Thymus (tissue), 11 donors: ENCODE measurements around the gene MBD3L5. TPM values are rescaled to one million over a fixed set of nuclear protein-coding genes. Genes with fewer than 3 reads are reported as not detected.
A peak's percentile ranks its signal among the peaks of the same experiment; 100 is the strongest.
"Not testable (repeated sequence)": the region's sequence is repeated elsewhere in the genome, so short reads cannot be mapped to it uniquely, and the experiment has no call there.

Experiments
- DNase-seq, 9 donors: peaks; one replicate each; pipeline ENCODE4 v3.0.0-alpha.2; 2013; ENCODE audit warnings: low spot score in 9 of 9, low read depth in 6 of 9, missing footprints in 1 of 9
- H3K27ac ChIP-seq, 2 donors: one replicate each; pipeline ENCODE4 v1.5.1; 2013; ENCODE audit warnings: control low read depth in 1 of 2, low read depth in 1 of 2, low read length in 1 of 2, mild to moderate bottlenecking in 1 of 2, moderate library complexity in 1 of 2
- H3K27me3 ChIP-seq, 2 donors: one replicate each; pipeline ENCODE4 v1.5.1; 2013; ENCODE audit warnings: low read length in 1 of 2; ENCODE audit not compliant: control insufficient read depth in 2 of 2, insufficient read depth in 1 of 2
- H3K36me3 ChIP-seq, 2 donors: one replicate each; pipeline ENCODE4 v1.5.1; 2013; ENCODE audit warnings: low read length in 1 of 2, mild to moderate bottlenecking in 1 of 2, moderate library complexity in 1 of 2; ENCODE audit not compliant: control insufficient read depth in 2 of 2, insufficient read depth in 2 of 2
- H3K4me1 ChIP-seq, 2 donors: one replicate each; pipeline ENCODE4 v1.5.1; 2013; ENCODE audit warnings: low read length in 2 of 2; ENCODE audit not compliant: control insufficient read depth in 2 of 2, insufficient read depth in 2 of 2
- H3K4me3 ChIP-seq, 2 donors: one replicate each; pipeline ENCODE4 v1.5.1; 2013; ENCODE audit warnings: low read length in 2 of 2, control low read depth in 1 of 2, mild to moderate bottlenecking in 1 of 2
- H3K9me3 ChIP-seq, 2 donors: one replicate each; pipeline ENCODE4 v1.5.1; 2013; ENCODE audit warnings: low read length in 1 of 2, mild to moderate bottlenecking in 1 of 2; ENCODE audit not compliant: control insufficient read depth in 2 of 2, insufficient read depth in 1 of 2
- WGBS: extraction: QIAGEN DNeasy Blood & Tissue Kit; methylation state at CpG from one replicate; pipeline ENCODE4 v1.1.7; 2013; 5-methylcytosine and 5-hydroxymethylcytosine counted together
- polyA plus RNA-seq: library from polyadenylated mRNA; stranded (reverse); fragments of 200-250 nt; gene quantifications from one replicate; pipeline ENCODE4 v1.2.3, GENCODE V29; 2013
- total RNA-seq: library from RNA; stranded (reverse); fragments of 120-200 nt; gene quantifications from one replicate; pipeline ENCODE4 v1.2.4, GENCODE V29; 2013
- donor health status: healthy.

Gene MBD3L5
- total and polyA plus RNA-seq, 2 donors: 0.21 TPM; not detected in 1

DNA sequence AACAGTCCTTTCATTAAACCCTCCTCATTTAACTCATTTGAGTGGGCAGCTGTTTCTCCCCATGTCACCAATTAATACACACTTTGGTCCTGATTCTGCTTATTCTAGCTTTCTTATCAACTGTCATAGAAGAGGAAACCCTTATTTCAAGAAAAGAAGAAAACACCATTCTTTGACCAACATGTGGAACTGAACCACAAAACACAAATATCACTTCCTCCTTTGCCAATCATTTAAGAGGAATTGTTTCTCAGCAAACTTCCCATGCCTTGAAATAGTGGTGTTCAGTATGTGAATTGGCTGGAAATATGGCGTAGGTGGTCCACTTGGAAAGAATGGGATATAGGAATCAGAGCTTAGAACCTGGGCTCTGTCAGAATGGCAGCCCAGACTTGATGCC is 29.6 kb upstream of the MBD3L5 start:
- Histone ChIP-seq H3K27ac (no peak overlapping the region), H3K9me3 (no peaks in the 10 kb centered on the region), H3K4me3 (no peak overlapping the region), H3K36me3 (no peaks in the 10 kb centered on the region), H3K27me3 (no peaks in the 10 kb centered on the region), H3K4me1 (no peaks in the 10 kb centered on the region)
- WGBS: 72% methylated on average over 1 of the region's 1 CpG
- no peak for DNase-seq

DNA sequence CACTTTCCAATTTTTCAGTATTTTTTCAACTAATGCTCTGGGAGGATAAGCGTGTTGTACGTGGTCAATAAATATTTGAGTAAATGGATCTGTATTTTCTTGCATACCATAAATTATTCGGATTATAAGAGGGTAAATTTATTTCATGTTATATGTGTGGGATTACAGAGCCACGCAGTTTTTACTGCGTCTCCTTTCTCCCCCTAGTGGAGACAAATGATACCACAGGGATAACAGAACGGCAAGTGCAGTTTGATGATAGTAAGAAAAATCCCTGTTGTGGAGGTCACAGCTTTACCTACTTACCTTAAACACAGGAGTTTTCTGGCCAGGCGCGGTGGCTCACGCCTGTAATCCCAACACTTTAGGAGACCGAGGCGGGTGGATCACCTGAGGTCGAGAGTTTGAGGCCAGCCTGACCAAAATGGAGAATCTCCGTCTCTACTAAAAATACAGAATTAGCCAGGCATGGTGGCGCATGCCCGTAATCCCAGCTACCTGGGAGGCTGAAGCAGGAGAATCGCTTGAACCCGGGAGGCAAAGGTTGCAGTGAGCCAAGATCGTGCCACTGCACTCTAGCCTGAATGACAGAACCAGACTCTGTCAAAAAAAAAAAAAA is 26.0 kb upstream of the MBD3L5 start:
- no peaks in the 10 kb centered on the region for H3K9me3 ChIP-seq
- no peak overlapping the region for H3K4me3 ChIP-seq
- peak in 7 of 9 donors; percentile 24 to 70 (median 48) for DNase-seq
- H3K4me1 ChIP-seq: peaks cover 0 to 9% of the 10 kb centered on the region in 2 donors
- no peaks in the 10 kb centered on the region for H3K36me3 ChIP-seq
- H3K27ac ChIP-seq: no peak overlapping the region
- 52% methylated on average over 18 of the region's 18 CpGs for WGBS
- no peaks in the 10 kb centered on the region for H3K27me3 ChIP-seq

DNA sequence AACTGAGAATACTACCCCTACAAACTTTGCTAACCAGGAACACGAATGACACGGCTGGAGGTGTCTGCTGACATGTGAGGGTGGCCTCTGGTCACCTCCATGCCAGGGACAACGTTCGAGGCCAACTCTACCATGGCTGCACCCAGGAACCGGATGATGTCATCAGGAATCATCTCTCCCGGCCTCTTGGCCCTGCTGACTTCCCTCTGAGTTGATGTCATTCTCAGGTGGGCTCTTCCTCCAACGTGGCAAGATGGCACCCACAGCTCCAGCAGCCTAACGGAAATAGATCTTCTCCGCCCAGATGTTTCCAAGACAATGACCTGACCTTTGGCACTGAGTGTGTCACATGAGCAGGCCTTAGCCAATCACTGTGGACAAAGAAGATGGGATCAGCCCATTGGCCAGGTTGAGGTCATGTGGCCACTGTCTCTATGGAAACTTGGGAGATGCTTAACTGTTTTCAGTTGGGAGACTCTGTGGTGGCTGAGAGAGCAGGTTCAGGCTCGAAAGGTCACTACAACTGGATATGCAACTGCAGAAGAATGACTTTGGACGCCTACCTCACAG is 24.2 kb upstream of the MBD3L5 start:
- Histone ChIP-seq H3K4me3 (no peak overlapping the region), H3K9me3 (no peaks in the 10 kb centered on the region), H3K27me3 (no peaks in the 10 kb centered on the region), H3K4me1 (peaks cover 0 to 9% of the 10 kb centered on the region in 2 donors), H3K36me3 (no peaks in the 10 kb centered on the region), H3K27ac (no peak overlapping the region)
- 95% methylated on average over 11 of the region's 11 CpGs for WGBS
- DNase-seq: no peak

DNA sequence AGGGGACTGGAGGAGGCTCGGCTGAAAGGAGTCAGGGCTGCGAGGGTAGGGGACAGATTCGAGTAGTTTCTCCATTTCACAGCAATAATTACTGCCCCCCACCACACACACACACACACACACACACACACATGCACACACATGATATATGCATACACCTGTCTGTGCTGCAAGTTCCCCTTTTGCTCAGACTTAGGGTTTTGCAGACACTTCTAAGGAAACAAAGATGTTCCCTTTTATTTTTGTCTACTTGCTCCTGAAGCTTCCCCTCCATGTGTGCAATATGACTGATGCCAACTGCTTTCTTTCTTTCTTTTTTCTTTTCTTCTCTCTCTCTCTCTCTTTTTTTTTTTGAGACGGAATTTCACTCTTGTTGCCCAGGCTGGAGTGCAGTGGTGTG is 22.5 kb upstream of the MBD3L5 start:
- DNase-seq: no peak
- WGBS: 11% methylated on average over 4 of the region's 4 CpGs
- peaks cover 0 to 6% of the 10 kb centered on the region in 2 donors for H3K9me3 ChIP-seq

DNA sequence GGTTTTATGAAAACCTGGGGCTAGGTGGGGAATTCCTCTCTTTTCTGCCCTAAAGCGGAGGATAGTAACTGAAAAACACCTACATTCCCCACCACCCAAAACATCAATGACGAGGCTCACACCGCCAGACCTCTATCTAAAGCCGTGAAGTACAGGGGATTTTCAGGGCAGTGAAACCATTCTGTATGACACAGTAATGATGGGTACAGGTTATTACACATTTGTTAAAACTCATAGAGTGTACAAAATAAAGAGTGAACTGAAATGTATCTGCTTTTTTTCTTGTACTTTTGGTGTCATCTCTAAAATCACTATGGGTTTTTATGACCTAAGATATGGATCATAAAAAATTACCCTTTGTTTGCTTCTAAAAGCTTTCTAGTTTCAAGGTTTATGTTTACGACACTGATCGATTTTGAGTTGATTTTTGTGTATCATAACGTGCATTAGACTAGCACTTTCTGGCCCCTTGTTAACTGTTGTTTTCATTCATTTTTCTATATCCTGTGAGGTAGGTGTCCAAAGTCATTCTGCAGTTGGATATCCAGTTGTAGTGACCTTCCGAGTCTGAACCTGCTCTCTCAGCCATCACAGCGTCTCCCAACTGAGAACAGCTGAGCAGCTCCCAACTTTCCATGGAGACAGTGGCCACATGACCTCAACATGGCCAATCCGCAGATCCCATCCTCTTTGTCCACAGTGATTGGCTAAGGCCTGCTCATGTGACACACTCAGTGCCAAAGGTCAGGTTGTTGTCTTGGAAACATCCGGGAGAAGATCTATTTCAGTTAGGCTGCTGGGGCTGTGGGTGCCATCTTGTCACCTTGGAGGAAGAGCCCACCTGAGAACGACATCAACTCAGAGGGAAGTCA is 19.4 kb upstream of the MBD3L5 start:
- no peak overlapping the region for H3K4me3 ChIP-seq
- no peak for DNase-seq
- peaks cover 0 to 9% of the 10 kb centered on the region in 2 donors for H3K4me1 ChIP-seq
- no peaks in the 10 kb centered on the region for H3K36me3 ChIP-seq
- H3K27ac ChIP-seq: no peak overlapping the region
- 91% methylated on average over 12 of the region's 12 CpGs for WGBS
- no peaks in the 10 kb centered on the region for H3K27me3 ChIP-seq
- H3K9me3 ChIP-seq: peaks cover 0 to 6% of the 10 kb centered on the region in 2 donors

More for the DNA sequence above, 22.5 kb upstream of the MBD3L5 start:
- Histone ChIP-seq H3K27me3 (no peaks in the 10 kb centered on the region), H3K4me1 (peaks cover 0 to 9% of the 10 kb centered on the region in 2 donors), H3K4me3 (no peak overlapping the region), H3K27ac (no peak overlapping the region), H3K36me3 (no peaks in the 10 kb centered on the region)

DNA sequence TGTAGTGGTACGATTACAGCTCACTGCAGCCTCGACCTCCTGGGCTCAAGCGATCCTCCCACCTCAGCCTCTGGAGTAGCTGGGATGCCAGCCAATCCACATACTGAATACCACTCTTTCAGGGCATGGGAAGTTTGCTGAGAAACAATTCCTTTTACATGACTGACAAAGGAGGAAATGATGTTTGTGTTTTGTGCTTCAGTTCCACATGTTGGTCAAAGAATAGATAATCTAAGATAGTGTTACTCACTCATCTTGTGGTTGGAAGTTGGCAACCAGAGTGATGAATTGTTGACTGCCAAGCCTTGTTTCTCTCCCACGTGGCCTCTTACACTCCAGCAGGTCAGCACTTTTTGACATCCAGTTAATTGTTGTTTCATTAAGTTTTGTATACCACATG is 16.7 kb upstream of the MBD3L5 start:
- Histone ChIP-seq H3K27ac (no peak overlapping the region), H3K9me3 (peaks cover 0 to 6% of the 10 kb centered on the region in 2 donors), H3K27me3 (no peaks in the 10 kb centered on the region), H3K4me3 (no peak overlapping the region), H3K36me3 (no peaks in the 10 kb centered on the region), H3K4me1 (peaks cover 0 to 4% of the 10 kb centered on the region in 2 donors)
- no peak for DNase-seq
- 70% methylated on average over 4 of the region's 4 CpGs for WGBS

DNA sequence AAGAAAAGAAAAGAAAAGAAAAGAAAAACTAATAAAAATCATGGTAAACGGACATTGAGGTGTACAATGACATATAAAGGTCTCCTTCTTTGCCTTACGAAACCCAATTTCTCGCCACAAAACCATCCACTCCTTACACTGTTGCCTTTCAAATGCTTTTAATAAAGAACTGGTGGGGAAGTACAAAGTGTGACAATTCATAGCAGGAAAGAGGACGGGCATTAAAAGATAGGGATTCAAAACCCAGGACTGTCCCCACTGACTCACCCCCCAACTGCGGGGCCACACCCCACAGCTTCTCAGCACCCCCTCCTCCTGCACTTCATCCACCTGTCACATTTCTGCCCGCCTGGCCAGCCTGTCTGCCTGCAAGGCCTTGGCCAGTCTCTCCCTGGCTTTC is 11.6 kb upstream of the MBD3L5 start:
- no peaks in the 10 kb centered on the region for H3K4me1 ChIP-seq
- H3K27me3 ChIP-seq: no peaks in the 10 kb centered on the region
- 97% methylated on average over 6 of the region's 6 CpGs for WGBS
- H3K27ac ChIP-seq: no peak overlapping the region
- H3K36me3 ChIP-seq: no peaks in the 10 kb centered on the region
- no peak overlapping the region for H3K4me3 ChIP-seq
- DNase-seq: no peak
- no peaks in the 10 kb centered on the region for H3K9me3 ChIP-seq

DNA sequence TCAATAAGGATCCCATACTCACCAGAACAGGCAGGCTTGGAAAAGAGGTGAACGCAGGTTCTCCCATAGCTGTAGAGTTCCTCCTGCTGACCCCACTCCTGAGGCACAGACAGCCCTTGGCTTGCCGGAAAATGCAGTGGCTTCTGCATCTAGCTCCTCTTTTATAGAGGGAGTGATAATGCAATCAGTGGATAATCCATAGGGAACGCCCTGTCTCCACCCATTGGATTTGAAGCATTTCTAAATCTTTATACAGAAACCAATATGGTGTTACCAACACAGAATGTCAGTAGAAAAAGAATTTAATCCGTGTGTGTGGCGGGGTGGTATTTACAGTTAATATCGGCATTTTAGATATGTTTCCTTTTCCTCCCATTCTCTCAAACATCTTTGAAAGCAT is 9.0 kb upstream of the MBD3L5 start, which contains the start of gene MBD3L2B:
TSS of gene MBD3L2B (minus strand) at position 101 of the 400 bp plus-strand sequence. CDS start at position 67, 34 bp downstream.
- DNase-seq, H3K9me3 ChIP-seq, H3K4me3 ChIP-seq, H3K36me3 ChIP-seq, H3K27ac ChIP-seq, H3K27me3 ChIP-seq, H3K4me1 ChIP-seq: not testable (repeated sequence)
- no CpG with 5 or more reads among the region's 6 CpGs for WGBS

DNA sequence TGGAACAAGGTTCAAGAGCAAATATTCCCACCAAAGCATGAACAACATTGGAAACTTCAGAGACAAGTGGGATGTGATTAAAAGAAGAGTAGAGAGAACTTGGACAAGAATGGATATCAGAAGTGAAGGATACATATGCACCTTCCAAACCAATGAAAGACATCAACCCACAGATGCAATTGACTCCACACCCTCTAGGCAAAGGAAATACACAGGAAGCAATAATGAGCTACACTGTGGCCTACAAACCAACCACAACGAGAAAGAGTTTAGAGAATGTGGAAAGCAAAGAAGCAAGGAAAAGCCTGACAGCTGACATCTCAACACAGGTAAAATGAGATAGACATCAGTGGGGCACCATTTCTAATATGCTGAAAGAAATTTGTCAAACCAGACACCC is 1.6 kb upstream of the MBD3L5 start:
- H3K27me3 ChIP-seq, H3K9me3 ChIP-seq, H3K27ac ChIP-seq, DNase-seq, H3K4me1 ChIP-seq, H3K36me3 ChIP-seq, H3K4me3 ChIP-seq: not testable (repeated sequence)
- WGBS: no CpG with 5 or more reads among the region's 1 CpG
